B cell (primary cell): ENCODE results near the gene DLL1.

ENCODE experiments used
- CTCF ChIP-seq: fragments of 200-600 bp; IDR thresholded peaks from one replicate; pipeline ENCODE4 v1.8.0; 2022; ENCODE audit warnings: antibody characterized with exemption, mild to moderate bottlenecking
- EZH2 ChIP-seq: IDR thresholded peaks from 2 replicates; pipeline ENCODE4 v1.6.1; 2012; ENCODE audit warnings: borderline replicate concordance, low read depth, mild to moderate bottlenecking, moderate library complexity, low read length; ENCODE audit not compliant: insufficient read depth, poor library complexity, severe bottlenecking

GRCh38 chr6:170263410-170263809, 27.5 kb downstream of the DLL1 start:
- TF ChIP-seq CTCF (no peak), EZH2 (no peak)
